ENCODE measurements around the gene DENND2D.

Gene DENND2D

DNA sequence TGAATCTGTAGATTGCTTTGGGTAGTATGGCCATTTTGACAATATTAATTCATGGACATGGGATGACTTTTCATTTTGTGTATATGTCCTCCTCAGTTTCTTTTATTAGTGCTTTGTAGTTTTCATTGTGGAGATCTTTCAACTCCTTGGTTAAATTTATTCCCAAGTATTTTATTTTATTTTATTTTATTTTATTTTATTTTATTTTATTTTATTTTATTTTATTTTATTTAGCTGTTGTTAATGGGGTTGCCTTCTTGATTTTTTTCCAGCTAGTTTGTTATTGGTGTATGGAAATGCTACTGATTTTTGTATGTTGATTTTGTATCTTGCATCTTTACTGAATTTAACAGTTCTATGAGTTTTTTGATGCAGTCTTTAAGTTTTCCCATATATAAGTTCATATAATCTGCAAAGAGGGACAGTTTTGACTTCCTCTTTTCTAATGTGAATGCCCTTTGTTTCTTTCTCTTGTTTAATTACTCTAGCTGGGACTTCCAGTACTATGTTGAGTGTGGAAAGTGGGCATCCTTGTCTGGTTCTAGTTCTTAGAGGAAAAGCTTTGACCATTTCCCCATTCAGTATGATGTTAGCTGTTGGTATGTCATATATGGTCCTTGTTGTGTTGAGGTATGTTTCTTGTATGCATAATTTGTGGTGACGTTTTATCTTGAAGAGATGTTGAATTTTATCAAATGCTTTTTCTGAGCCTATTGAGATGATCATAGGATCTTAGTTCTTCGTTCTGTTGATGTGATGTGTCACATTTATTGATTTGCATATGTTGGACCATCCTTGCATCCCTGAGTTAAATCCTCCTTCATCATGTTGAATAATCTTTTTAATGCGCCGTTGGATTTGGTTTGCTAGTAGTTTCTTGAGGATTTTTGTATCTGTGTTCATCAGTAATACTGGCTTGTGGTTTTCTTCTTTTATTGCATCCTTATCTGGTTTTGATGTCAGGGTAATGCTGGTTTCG is 46.1 kb downstream of the DENND2D start:
- Histone ChIP-seq H3K4me3 (ENCODE audit: low read length) (no peak overlapping the region), H3K4me1 (ENCODE audit: low read length) (peaks cover 5% of the 10 kb centered on the region; the same call in 1 of the 2 replicates), H3K9ac (ENCODE audit: low read length) (no peak overlapping the region), H4K20me1 (ENCODE audit: insufficient read depth, low read length) (peaks cover 20% of the 10 kb centered on the region), H3K9me3 (ENCODE audit: insufficient read depth, low read length) (no peaks in the 10 kb centered on the region), H2AFZ (ENCODE audit: low read depth, low read length) (no peak overlapping the region), H3K27me3 (ENCODE audit: low read depth, low read length) (no peaks in the 10 kb centered on the region), H3K79me2 (ENCODE audit: low read length) (peaks cover 86% of the 10 kb centered on the region), H3K36me3 (replicated peaks; ENCODE audit: low read depth, low read length) (peaks cover 35% of the 10 kb centered on the region), H3K27ac (ENCODE audit: low read length) (no peak overlapping the region), H3K4me2 (ENCODE audit: low read length) (no peak overlapping the region)
- TF ChIP-seq, protein P1, sequence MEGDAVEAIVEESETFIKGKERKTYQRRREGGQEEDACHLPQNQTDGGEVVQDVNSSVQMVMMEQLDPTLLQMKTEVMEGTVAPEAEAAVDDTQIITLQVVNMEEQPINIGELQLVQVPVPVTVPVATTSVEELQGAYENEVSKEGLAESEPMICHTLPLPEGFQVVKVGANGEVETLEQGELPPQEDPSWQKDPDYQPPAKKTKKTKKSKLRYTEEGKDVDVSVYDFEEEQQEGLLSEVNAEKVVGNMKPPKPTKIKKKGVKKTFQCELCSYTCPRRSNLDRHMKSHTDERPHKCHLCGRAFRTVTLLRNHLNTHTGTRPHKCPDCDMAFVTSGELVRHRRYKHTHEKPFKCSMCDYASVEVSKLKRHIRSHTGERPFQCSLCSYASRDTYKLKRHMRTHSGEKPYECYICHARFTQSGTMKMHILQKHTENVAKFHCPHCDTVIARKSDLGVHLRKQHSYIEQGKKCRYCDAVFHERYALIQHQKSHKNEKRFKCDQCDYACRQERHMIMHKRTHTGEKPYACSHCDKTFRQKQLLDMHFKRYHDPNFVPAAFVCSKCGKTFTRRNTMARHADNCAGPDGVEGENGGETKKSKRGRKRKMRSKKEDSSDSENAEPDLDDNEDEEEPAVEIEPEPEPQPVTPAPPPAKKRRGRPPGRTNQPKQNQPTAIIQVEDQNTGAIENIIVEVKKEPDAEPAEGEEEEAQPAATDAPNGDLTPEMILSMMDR (IDR thresholded peaks at IDR 0.05; ENCODE audit: low read depth, low read length), result no peak
- no peak for TF ChIP-seq EZH2phosphoT487 (IDR thresholded peaks at IDR 0.05; ENCODE audit: low read depth)

DNA sequence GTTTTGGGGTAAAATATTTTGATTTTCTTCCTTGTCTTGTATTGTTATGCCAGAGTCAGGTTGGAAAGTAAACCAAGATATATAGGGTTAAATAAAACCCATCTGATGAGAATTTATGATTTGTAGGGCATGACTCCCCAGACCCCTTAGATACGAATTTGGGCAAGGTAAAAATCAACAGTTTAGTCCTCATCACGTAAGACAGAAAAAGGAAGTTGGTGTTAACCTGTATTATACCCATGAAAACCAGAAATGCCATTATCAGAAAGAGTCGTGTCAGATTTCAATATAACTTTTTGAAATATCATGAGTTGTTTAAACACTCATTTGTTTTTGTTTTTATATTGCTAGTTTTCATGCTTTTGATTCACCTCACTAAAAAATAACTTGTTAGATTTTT is 48.6 kb downstream of the DENND2D start:
- Histone ChIP-seq H3K36me3 (replicated peaks; ENCODE audit: low read depth, low read length) (peaks cover 38% of the 10 kb centered on the region), H4K20me1 (ENCODE audit: insufficient read depth, low read length) (peaks cover 24% of the 10 kb centered on the region), H3K4me2 (ENCODE audit: low read length) (no peak overlapping the region), H3K9ac (ENCODE audit: low read length) (no peak overlapping the region), H3K4me3 (ENCODE audit: low read length) (no peak overlapping the region), H3K4me1 (ENCODE audit: low read length) (peaks cover 5% of the 10 kb centered on the region; the same call in 1 of the 2 replicates), H3K9me3 (ENCODE audit: insufficient read depth, low read length) (no peaks in the 10 kb centered on the region), H3K79me2 (ENCODE audit: low read length) (peaks cover 88% of the 10 kb centered on the region), H3K27ac (ENCODE audit: low read length) (no peak overlapping the region), H2AFZ (ENCODE audit: low read depth, low read length) (no peak overlapping the region), H3K27me3 (ENCODE audit: low read depth, low read length) (no peaks in the 10 kb centered on the region)
- TF ChIP-seq EZH2phosphoT487 (IDR thresholded peaks at IDR 0.05; ENCODE audit: low read depth), result no peak
- TF ChIP-seq, protein P1 (IDR thresholded peaks at IDR 0.05; ENCODE audit: low read depth, low read length), result no peak

DNA sequence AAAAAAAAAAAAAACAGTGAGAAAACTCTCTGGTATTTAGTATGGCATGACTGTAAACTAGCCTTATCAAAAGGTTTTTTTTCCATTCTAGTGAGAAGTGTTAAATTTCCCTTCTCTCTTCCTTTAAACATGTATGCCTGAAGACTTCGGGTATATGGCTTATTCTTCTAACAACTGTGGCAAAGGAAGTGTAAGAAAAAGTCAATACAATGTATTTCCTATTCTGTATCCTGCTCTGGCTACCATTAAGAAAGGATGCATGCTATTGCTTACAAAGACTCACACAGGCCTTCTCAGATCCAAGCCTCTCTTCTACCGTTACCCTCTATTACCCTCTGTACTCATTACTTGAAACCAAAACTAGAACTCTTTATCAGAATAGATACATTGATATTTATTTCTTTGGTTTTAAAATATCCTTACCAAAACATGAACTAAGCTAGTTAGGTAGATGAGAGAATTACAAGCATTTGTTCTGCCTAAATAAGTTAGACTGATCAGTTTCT is 52.0 kb downstream of the DENND2D start:
- Histone ChIP-seq H4K20me1 (ENCODE audit: insufficient read depth, low read length) (peaks cover 35% of the 10 kb centered on the region), H3K4me2 (ENCODE audit: low read length) (no peak overlapping the region), H3K9ac (ENCODE audit: low read length) (no peak overlapping the region), H3K36me3 (replicated peaks; ENCODE audit: low read depth, low read length) (peaks cover 30% of the 10 kb centered on the region), H3K9me3 (ENCODE audit: insufficient read depth, low read length) (no peaks in the 10 kb centered on the region), H3K4me3 (ENCODE audit: low read length) (no peak overlapping the region), H3K4me1 (ENCODE audit: low read length) (peaks cover 16% of the 10 kb centered on the region), H3K27me3 (ENCODE audit: low read depth, low read length) (no peaks in the 10 kb centered on the region), H3K27ac (ENCODE audit: low read length) (no peak overlapping the region), H3K79me2 (ENCODE audit: low read length) (peaks cover 89% of the 10 kb centered on the region), H2AFZ (ENCODE audit: low read depth, low read length) (no peak overlapping the region)
- TF ChIP-seq, protein P1 (IDR thresholded peaks at IDR 0.05; ENCODE audit: low read depth, low read length), result no peak
- TF ChIP-seq EZH2phosphoT487 (IDR thresholded peaks at IDR 0.05; ENCODE audit: low read depth), result no peak

DNA sequence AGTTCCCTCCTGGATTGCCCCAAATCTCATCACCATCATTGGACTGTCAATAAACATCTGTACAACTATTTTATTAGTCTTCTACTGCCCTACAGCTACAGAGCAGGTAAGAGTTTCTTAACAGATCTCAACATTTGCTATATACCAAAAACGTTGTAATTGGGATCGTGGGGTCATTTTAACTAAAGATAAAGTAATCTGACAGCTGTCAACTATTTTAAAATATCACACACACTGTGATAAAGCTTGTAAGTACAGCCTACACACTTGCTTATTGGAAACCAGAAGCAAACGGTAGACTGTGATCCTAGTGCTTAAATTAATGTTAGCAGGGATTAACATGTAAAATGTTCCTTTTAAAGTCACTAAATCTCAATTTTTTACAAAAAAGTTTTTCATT is 52.5 kb downstream of the DENND2D start:
- Histone ChIP-seq H2AFZ (ENCODE audit: low read depth, low read length) (no peak overlapping the region), H4K20me1 (ENCODE audit: insufficient read depth, low read length) (peaks cover 40% of the 10 kb centered on the region), H3K4me1 (ENCODE audit: low read length) (peaks cover 16% of the 10 kb centered on the region), H3K9ac (ENCODE audit: low read length) (no peak overlapping the region), H3K4me3 (ENCODE audit: low read length) (no peak overlapping the region), H3K27ac (ENCODE audit: low read length) (no peak overlapping the region), H3K36me3 (replicated peaks; ENCODE audit: low read depth, low read length) (peaks cover 26% of the 10 kb centered on the region), H3K79me2 (ENCODE audit: low read length) (peaks cover 89% of the 10 kb centered on the region), H3K4me2 (ENCODE audit: low read length) (no peak overlapping the region), H3K27me3 (ENCODE audit: low read depth, low read length) (no peaks in the 10 kb centered on the region), H3K9me3 (ENCODE audit: insufficient read depth, low read length) (no peaks in the 10 kb centered on the region)
- TF ChIP-seq, protein P1 (IDR thresholded peaks at IDR 0.05; ENCODE audit: low read depth, low read length), result no peak
- TF ChIP-seq EZH2phosphoT487 (IDR thresholded peaks at IDR 0.05; ENCODE audit: low read depth), result no peak

Data from OCI-LY3 (cell line).